Upper lobe of left lung (tissue), 4 donors: ENCODE measurements around the gene NCOA6.

ENCODE experiments used
- CTCF ChIP-seq, 6 experiments: fragments of 450-650 bp in 4 of 6; fragments of 200-600 bp in 2 of 6; sonication (generic) in 2 of 6; IDR thresholded peaks; one replicate each; pipeline ENCODE4 v1.5.1; 2016 to 2019; ENCODE audit warnings: antibody characterized with exemption in 6 of 6
- POLR2A ChIP-seq, 4 donors: fragments of 450-650 bp; IDR thresholded peaks; one replicate each; pipeline ENCODE4 v1.5.1; 2016 to 2017; ENCODE audit warnings: antibody characterized with exemption in 4 of 4, mild to moderate bottlenecking in 2 of 4

- TF ChIP-seq POLR2A (IDR thresholded peaks at IDR 0.05) (no peak), CTCF (IDR thresholded peaks at IDR 0.05) (no peak)
Measured at GRCh38 chr20:34862724-34863123, 37.3 kb upstream of the NCOA6 start.
